OCI-LY7 (cell line): ENCODE measurements around the gene CACNA2D2. TPM values are rescaled to one million over a fixed set of nuclear protein-coding genes. Genes with fewer than 3 reads are reported as not detected.
A peak's percentile ranks its signal among the peaks of the same experiment; 100 is the strongest.

Experiments used
- BruUV-seq: library from RNA; stranded (reverse); fragments of 400-500 nt; replicated peaks from 2 replicates; lab custom pipeline; 2021; lab: Mats Ljungman, UMichigan
- CTCF ChIA-PET: fragments of 300-600 bp; sonication (Branson Sonifier 250); formaldehyde crosslinking; loops from one replicate; lab custom pipeline; 2022; ENCODE audit warnings: antibody characterized with exemption; ENCODE audit not compliant: unreplicated experiment; lab: Charles Lee
- POLR2A ChIA-PET: fragments of 300-600 bp; sonication (Branson Sonifier 250); formaldehyde crosslinking; loops from one replicate; lab custom pipeline; 2022; ENCODE audit warnings: antibody characterized with exemption; lab: Charles Lee
- DNase-seq: peaks from one replicate; pipeline ENCODE4 v3.0.0-alpha.2; 2015; ENCODE audit warnings: low spot score
- H2AFZ ChIP-seq: fragments of 200-600 bp; sonication (generic), shearing (Covaris generic); 2 replicates; pipeline ENCODE4 v1.6.1; 2014; ENCODE audit warnings: mild to moderate bottlenecking, antibody characterized with exemption, low read length, moderate library complexity
- H3K27ac ChIP-seq: fragments of 200-600 bp; sonication (generic); 2 replicates; pipeline ENCODE4 v1.5.1; 2014; ENCODE audit warnings: mixed run types, low read depth, mild to moderate bottlenecking, moderate library complexity, low read length, inconsistent platforms; ENCODE audit not compliant: poor library complexity, severe bottlenecking
- H3K36me3 ChIP-seq: fragments of 200-600 bp; sonication (generic); 2 replicates; pipeline ENCODE4 v1.6.1; 2014; ENCODE audit warnings: mild to moderate bottlenecking, antibody characterized with exemption, low read length, moderate library complexity, mixed read lengths; ENCODE audit not compliant: insufficient read depth
- H3K4me1 ChIP-seq: fragments of 200-600 bp; sonication (generic); 2 replicates; pipeline ENCODE4 v1.5.1; 2014; ENCODE audit warnings: mild to moderate bottlenecking, low read length; ENCODE audit not compliant: insufficient read depth, poor library complexity, severe bottlenecking
- H3K4me2 ChIP-seq: fragments of 200-600 bp; sonication (generic); 2 replicates; pipeline ENCODE4 v1.6.1; 2014; ENCODE audit warnings: mild to moderate bottlenecking, low read length
- H3K4me3 ChIP-seq: fragments of 200-600 bp; sonication (generic); 2 replicates; pipeline ENCODE4 v1.5.1; 2014; ENCODE audit warnings: mild to moderate bottlenecking, low read depth, low read length; ENCODE audit not compliant: poor library complexity, severe bottlenecking
- H3K79me2 ChIP-seq: fragments of 200-600 bp; sonication (generic); 2 replicates; pipeline ENCODE4 v1.6.1; 2016; ENCODE audit warnings: low read depth, mild to moderate bottlenecking, low read length, moderate library complexity, mixed read lengths; ENCODE audit not compliant: insufficient read depth
- H3K9me2 ChIP-seq: fragments of 200-600 bp; sonication (generic); 2 replicates; pipeline ENCODE4 v1.6.1; 2016; ENCODE audit warnings: mild to moderate bottlenecking, low read length, mixed read lengths; ENCODE audit not compliant: insufficient read depth
- H3K9me3 ChIP-seq: fragments of 200-600 bp; sonication (generic); 2 replicates; pipeline ENCODE4 v1.6.1; 2014; ENCODE audit warnings: mild to moderate bottlenecking, mixed run types, low read length, mixed read lengths
- H4K20me1 ChIP-seq: fragments of 200-600 bp; sonication (generic); 2 replicates; pipeline ENCODE4 v1.6.1; 2014; ENCODE audit warnings: mild to moderate bottlenecking, antibody characterized with exemption, low read length, moderate library complexity, mixed read lengths; ENCODE audit not compliant: insufficient read depth
- EZH2phosphoT487 ChIP-seq: fragments of 200-600 bp; sonication (generic); IDR thresholded peaks from 2 replicates; pipeline ENCODE4 v1.6.1; 2018; ENCODE audit warnings: low read depth, borderline replicate concordance, mild to moderate bottlenecking, mixed run types, antibody characterized with exemption, low read length, moderate library complexity, mixed read lengths
- intact Hi-C: fragments of 100-400 bp; cut with micrococcal nuclease; formaldehyde crosslinking; loops from one replicate; pipeline ENCODE4 v1.10.0; 2022; ENCODE audit not compliant: unreplicated experiment
- total RNA-seq, 2 experiments: library from RNA; depleted of rRNA in 1 of 2; stranded (reverse); fragments of >200 nt in 1 of 2; shearing (Covaris generic) in 1 of 2; gene quantifications; 2 replicates each; pipeline ENCODE4 v1.2.3, GENCODE V29; 2014 to 2022
- TF ChIP-seq, protein P1 (sequence below): fragments of 200-600 bp; sonication (generic); conservative IDR thresholded peaks from 2 replicates; pipeline ENCODE4 v1.5.1; 2014; ENCODE audit warnings: mild to moderate bottlenecking, antibody characterized with exemption, low read length, moderate library complexity, mixed read lengths

CACNA2D2 gene
- total RNA-seq, 2 experiments from 2014 or later, result 0.09 to 0.21 TPM

DNA sequence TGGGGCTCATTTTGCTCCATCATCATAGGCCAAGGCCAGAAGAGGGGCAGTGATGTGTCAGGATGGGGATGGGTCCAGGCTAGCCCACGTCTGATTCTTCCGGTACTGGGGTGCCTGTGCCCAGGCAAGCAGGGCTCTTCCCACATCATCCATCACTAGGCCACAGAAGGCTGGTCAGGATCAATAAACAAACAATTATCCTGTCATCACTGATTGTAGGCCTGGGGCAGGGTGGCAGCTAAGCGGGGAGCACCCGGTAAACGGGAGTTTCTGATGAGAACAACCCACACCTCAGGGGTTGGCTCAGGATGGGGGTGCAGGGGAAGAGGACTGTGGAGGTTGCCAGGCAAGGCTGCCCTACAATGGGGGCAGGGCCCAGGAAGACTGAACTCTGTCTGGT is 18.1 kb upstream of the CACNA2D2 start:
- no peaks in the 10 kb centered on the region for H3K36me3 ChIP-seq
- no peak for DNase-seq
- ChIA-PET CTCF (no interaction called here), POLR2A (no interaction called here)
- H4K20me1 ChIP-seq, result no peaks in the 10 kb centered on the region; the same call in 1 of the 2 replicates
- no peak overlapping the region for H3K4me3 ChIP-seq
- H3K9me3 ChIP-seq, result no peaks in the 10 kb centered on the region
- no peaks in the 10 kb centered on the region for H3K4me1 ChIP-seq
- no peak overlapping the region for H2AFZ ChIP-seq
- H3K27ac ChIP-seq, result no peak overlapping the region
- no peaks in the 10 kb centered on the region for H3K9me2 ChIP-seq
- no peaks in the 10 kb centered on the region for H3K79me2 ChIP-seq
- no peak overlapping the region for H3K4me2 ChIP-seq
- TF ChIP-seq, protein P1, sequence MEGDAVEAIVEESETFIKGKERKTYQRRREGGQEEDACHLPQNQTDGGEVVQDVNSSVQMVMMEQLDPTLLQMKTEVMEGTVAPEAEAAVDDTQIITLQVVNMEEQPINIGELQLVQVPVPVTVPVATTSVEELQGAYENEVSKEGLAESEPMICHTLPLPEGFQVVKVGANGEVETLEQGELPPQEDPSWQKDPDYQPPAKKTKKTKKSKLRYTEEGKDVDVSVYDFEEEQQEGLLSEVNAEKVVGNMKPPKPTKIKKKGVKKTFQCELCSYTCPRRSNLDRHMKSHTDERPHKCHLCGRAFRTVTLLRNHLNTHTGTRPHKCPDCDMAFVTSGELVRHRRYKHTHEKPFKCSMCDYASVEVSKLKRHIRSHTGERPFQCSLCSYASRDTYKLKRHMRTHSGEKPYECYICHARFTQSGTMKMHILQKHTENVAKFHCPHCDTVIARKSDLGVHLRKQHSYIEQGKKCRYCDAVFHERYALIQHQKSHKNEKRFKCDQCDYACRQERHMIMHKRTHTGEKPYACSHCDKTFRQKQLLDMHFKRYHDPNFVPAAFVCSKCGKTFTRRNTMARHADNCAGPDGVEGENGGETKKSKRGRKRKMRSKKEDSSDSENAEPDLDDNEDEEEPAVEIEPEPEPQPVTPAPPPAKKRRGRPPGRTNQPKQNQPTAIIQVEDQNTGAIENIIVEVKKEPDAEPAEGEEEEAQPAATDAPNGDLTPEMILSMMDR, result no peak
- TF ChIP-seq EZH2phosphoT487, result no peak
- intact Hi-C loops, result no loop called here
- no TSS peak for BruUV-seq

DNA sequence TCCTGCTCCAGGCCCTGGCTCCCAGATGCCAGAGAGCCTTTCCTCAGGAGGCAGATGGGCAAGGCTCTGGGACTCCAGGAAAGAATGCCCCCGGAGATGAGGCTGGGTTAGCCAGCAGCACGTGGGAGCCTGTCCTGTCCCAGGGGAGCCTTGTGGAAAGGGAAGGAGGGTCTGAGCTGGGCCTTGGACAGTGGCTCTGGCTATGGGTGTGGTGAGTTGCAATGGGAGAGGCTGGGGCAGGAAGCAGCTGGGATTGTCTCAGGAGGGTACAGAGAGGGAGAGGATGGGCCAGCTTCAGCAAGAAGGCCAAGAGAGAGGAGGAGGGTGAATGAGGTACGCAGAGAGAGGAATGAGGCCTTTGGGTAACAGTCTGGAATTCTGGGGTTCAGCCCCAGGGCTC is 17.4 kb upstream of the CACNA2D2 start:
- H3K9me3 ChIP-seq, result no peaks in the 10 kb centered on the region
- H3K9me2 ChIP-seq, result no peaks in the 10 kb centered on the region
- H2AFZ ChIP-seq, result no peak overlapping the region
- no peak overlapping the region for H3K4me2 ChIP-seq
- peaks cover under 1% of the 10 kb centered on the region for H3K4me1 ChIP-seq
- H3K36me3 ChIP-seq, result no peaks in the 10 kb centered on the region
- TF ChIP-seq, protein P1, result no peak
- TF ChIP-seq EZH2phosphoT487, result no peak
- no peaks in the 10 kb centered on the region; the same call in 1 of the 2 replicates for H4K20me1 ChIP-seq
- intact Hi-C loops, result no loop called here
- ChIA-PET CTCF (no interaction called here), POLR2A (no interaction called here)
- BruUV-seq, result no TSS peak
- no peak overlapping the region for H3K4me3 ChIP-seq
- H3K27ac ChIP-seq, result no peak overlapping the region
- H3K79me2 ChIP-seq, result no peaks in the 10 kb centered on the region
- DNase-seq, result no peak

DNA sequence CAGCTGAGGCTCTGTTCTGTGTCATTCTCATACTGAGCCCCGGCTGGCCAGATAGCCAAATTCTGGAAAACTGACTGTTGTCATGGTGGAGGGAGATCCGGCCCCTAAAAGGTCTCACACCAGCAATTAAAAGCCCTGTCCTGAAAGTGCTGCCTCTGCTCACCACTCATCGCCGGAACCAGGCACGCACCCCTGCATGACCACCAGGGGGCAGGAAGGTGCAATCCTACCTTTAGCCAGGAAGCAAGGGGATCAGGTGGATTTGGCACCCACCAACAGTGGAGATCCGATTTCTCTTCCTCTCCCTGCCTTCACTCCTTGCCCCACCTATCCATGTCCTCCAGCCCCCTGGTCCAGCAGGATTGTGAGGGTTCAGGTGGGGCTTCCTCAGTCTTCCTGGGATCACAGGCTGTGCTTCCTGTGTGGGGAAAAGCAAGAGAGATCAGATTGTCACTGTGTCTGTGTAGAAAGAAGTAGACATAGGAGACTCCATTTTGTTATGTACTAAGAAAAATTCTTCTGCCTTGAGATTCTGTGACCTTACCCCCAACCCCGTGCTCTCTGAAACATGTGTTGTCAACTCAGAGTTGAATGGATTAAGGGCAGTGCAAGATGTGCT is 16.1 kb upstream of the CACNA2D2 start:
- Histone ChIP-seq H4K20me1 (no peaks in the 10 kb centered on the region; the same call in 1 of the 2 replicates), H3K4me1 (peaks cover 6% of the 10 kb centered on the region), H3K9me3 (no peaks in the 10 kb centered on the region), H3K9me2 (no peaks in the 10 kb centered on the region), H2AFZ (no peak overlapping the region), H3K4me2 (no peak overlapping the region), H3K27ac (no peak overlapping the region), H3K36me3 (no peaks in the 10 kb centered on the region), H3K79me2 (no peaks in the 10 kb centered on the region), H3K4me3 (no peak overlapping the region)
- ChIA-PET CTCF (interaction anchor here (0.6 kb wide), 1 partner anchor 23 kb away, joined by 4 read pairs; no protein-coding TSS in a partner anchor), POLR2A (no interaction called here)
- TF ChIP-seq EZH2phosphoT487, result no peak
- TF ChIP-seq, protein P1, result peak; percentile 91
- BruUV-seq, result no TSS peak
- intact Hi-C loops, result loop anchor here (1.0 kb wide), 1 partner anchor 95 kb away; no protein-coding TSS in a partner anchor
- DNase-seq, result peak; percentile 70
